PC-9 (cell line): ENCODE data around the gene TMTC3. TPM values are rescaled to one million over a fixed set of nuclear protein-coding genes. Genes with fewer than 3 reads are reported as not detected.

Experiments used
- BruUV-seq: library from RNA; stranded (reverse); fragments of 400-500 nt; replicated peaks from 2 replicates; lab custom pipeline; 2021; lab: Mats Ljungman, UMichigan
- CTCF ChIA-PET: fragments of 300-600 bp; sonication (Branson Sonifier 250); formaldehyde crosslinking; loops from one replicate; lab custom pipeline; 2022; ENCODE audit warnings: antibody characterized with exemption; lab: Charles Lee
- POLR2A ChIA-PET: fragments of 300-600 bp; sonication (Branson Sonifier 250); formaldehyde crosslinking; loops from one replicate; lab custom pipeline; 2022; ENCODE audit warnings: antibody characterized with exemption; ENCODE audit not compliant: unreplicated experiment; lab: Charles Lee
- DNase-seq, 2 experiments: peaks; one replicate each; pipeline versions ENCODE4 v3.0.0 to v3.0.0-alpha.2; 2015 to 2022; ENCODE audit warnings: mixed read lengths in 1 of 2
- H2AFZ ChIP-seq: fragments of 200-600 bp; sonication (generic); 2 replicates; pipeline ENCODE4 v1.8.1; 2017; ENCODE audit warnings: antibody characterized with exemption
- H3F3A ChIP-seq: fragments of 200-600 bp; sonication (generic); 2 replicates; pipeline ENCODE4 v1.8.1; 2017; ENCODE audit warnings: antibody characterized with exemption, mild to moderate bottlenecking, low read depth; ENCODE audit not compliant: insufficient read depth
- H3K27ac ChIP-seq: fragments of 200-600 bp; sonication (generic); 2 replicates; pipeline ENCODE4 v1.6.1; 2016; ENCODE audit warnings: mixed run types
- H3K27me3 ChIP-seq: fragments of 200-600 bp; sonication (generic); 2 replicates; pipeline ENCODE4 v1.6.1; 2016; ENCODE audit warnings: low read depth, mixed run types; ENCODE audit not compliant: insufficient read depth
- H3K36me3 ChIP-seq: fragments of 200-600 bp; sonication (generic); 2 replicates; pipeline ENCODE4 v1.6.1; 2016; ENCODE audit warnings: low read depth, mixed run types
- H3K4me1 ChIP-seq: fragments of 200-600 bp; sonication (generic); replicated peaks from 2 replicates; pipeline ENCODE4 v1.6.1; 2016; ENCODE audit warnings: mixed run types; ENCODE audit not compliant: insufficient read depth
- H3K4me2 ChIP-seq: fragments of 200-600 bp; sonication (generic); 2 replicates; pipeline ENCODE4 v1.6.1; 2017; ENCODE audit warnings: mixed run types
- H3K4me3 ChIP-seq: fragments of 200-600 bp; sonication (generic); 2 replicates; pipeline ENCODE4 v1.6.1; 2016; ENCODE audit warnings: mixed run types
- H3K79me2 ChIP-seq: fragments of 200-600 bp; sonication (generic); 2 replicates; pipeline ENCODE4 v1.6.1; 2017; ENCODE audit warnings: low read depth, mixed run types
- H3K9me2 ChIP-seq: fragments of 200-600 bp; sonication (generic); 2 replicates; pipeline ENCODE4 v1.8.1; 2017; ENCODE audit warnings: mild to moderate bottlenecking; ENCODE audit not compliant: insufficient read depth
- H3K9me3 ChIP-seq: fragments of 200-600 bp; sonication (generic); 2 replicates; pipeline ENCODE4 v1.8.1; 2016; ENCODE audit warnings: low read depth; ENCODE audit not compliant: insufficient read depth
- H4K20me1 ChIP-seq: fragments of 200-600 bp; sonication (generic); 2 replicates; pipeline ENCODE4 v1.8.1; 2017; ENCODE audit not compliant: insufficient read depth
- CTCF ChIP-seq: fragments of 200-600 bp; sonication (generic); conservative IDR thresholded peaks from 2 replicates; pipeline ENCODE4 v1.6.1; 2017; ENCODE audit warnings: mixed run types, antibody characterized with exemption, mild to moderate bottlenecking, moderate library complexity
- EZH2 ChIP-seq: fragments of 200-600 bp; sonication (generic); IDR thresholded peaks from 2 replicates; pipeline ENCODE4 v1.8.0; 2017; ENCODE audit warnings: antibody characterized with exemption, low read depth
- intact Hi-C: fragments of 100-400 bp; cut with micrococcal nuclease; formaldehyde crosslinking; loops from one replicate; pipeline ENCODE4 v1.10.0; 2022; ENCODE audit not compliant: unreplicated experiment
- total RNA-seq: library from RNA; stranded (reverse); gene quantifications from 2 replicates; pipeline ENCODE4 v1.2.3, GENCODE V29; 2021

The TMTC3 gene
- total RNA-seq, 1 experiment from 2014 or later: 26.4 TPM

- Histone ChIP-seq H3K27me3 (no peaks in the 10 kb centered on the region), H3K4me1 (peaks cover 12% of the 10 kb centered on the region), H4K20me1 (no peaks in the 10 kb centered on the region), H3K36me3 (no peaks in the 10 kb centered on the region), H3K27ac (peak overlapping the region; percentile 18), H2AFZ (no peak overlapping the region), H3K9me2 (no peaks in the 10 kb centered on the region), H3K9me3 (0 out of 2 replicates have a peak, but pooled peaks cover 5% of the 10 kb centered on the region), H3K79me2 (no peaks in the 10 kb centered on the region), H3K4me3 (no peak overlapping the region), H3K4me2 (0 out of 2 replicates have a peak overlapping the region, but pooled peaks have one; percentile 2), H3F3A (no peaks in the 10 kb centered on the region)
- ChIA-PET POLR2A (no interaction called here), CTCF (no interaction called here)
- no peak for DNase-seq
- no TSS peak for BruUV-seq
- no peak for TF ChIP-seq CTCF
- TF ChIP-seq EZH2: no peak
- intact Hi-C loops: no loop called here
These were observed 100.4 kb downstream of the TMTC3 start for GRCh38 chr12:88242571-88242925.

- no peak overlapping the region for H3K4me2 ChIP-seq
These were observed 100.8 kb downstream of the TMTC3 start for GRCh38 chr12:88242939-88243338.

GRCh38 chr12:88243982-88244381, 101.9 kb downstream of the TMTC3 start:
- 0 out of 2 replicates have a peak, but pooled peaks cover 5% of the 10 kb centered on the region for H3K9me3 ChIP-seq
- H3K4me3 ChIP-seq: no peak overlapping the region
- ChIA-PET CTCF (no interaction called here), POLR2A (no interaction called here)
- H2AFZ ChIP-seq: no peak overlapping the region
- H3K36me3 ChIP-seq: no peaks in the 10 kb centered on the region
- TF ChIP-seq CTCF: no peak
- TF ChIP-seq EZH2: no peak
- H3K79me2 ChIP-seq: no peaks in the 10 kb centered on the region
- intact Hi-C loops: no loop called here
- H3K27ac ChIP-seq: no peak overlapping the region
- BruUV-seq: no TSS peak
- no peak for DNase-seq
- H3K4me2 ChIP-seq: no peak overlapping the region
- H4K20me1 ChIP-seq: no peaks in the 10 kb centered on the region
- H3K4me1 ChIP-seq: peaks cover 8% of the 10 kb centered on the region
- H3K9me2 ChIP-seq: no peaks in the 10 kb centered on the region
- no peaks in the 10 kb centered on the region for H3K27me3 ChIP-seq
- H3F3A ChIP-seq: no peaks in the 10 kb centered on the region

More at GRCh38 chr12:88242939-88243338, 100.8 kb downstream of the TMTC3 start:
- Histone ChIP-seq H4K20me1 (no peaks in the 10 kb centered on the region), H3K9me3 (0 out of 2 replicates have a peak, but pooled peaks cover 5% of the 10 kb centered on the region), H3K9me2 (no peaks in the 10 kb centered on the region), H2AFZ (no peak overlapping the region), H3K4me3 (no peak overlapping the region), H3K27ac (peak overlapping the region; percentile 18; the same call in 1 of the 2 replicates), H3K79me2 (no peaks in the 10 kb centered on the region), H3F3A (no peaks in the 10 kb centered on the region), H3K27me3 (no peaks in the 10 kb centered on the region), H3K4me1 (peaks cover 13% of the 10 kb centered on the region), H3K36me3 (no peaks in the 10 kb centered on the region)
- DNase-seq: no peak
- no peak for TF ChIP-seq CTCF
- no peak for TF ChIP-seq EZH2
- intact Hi-C loops: no loop called here
- ChIA-PET POLR2A (no interaction called here), CTCF (no interaction called here)
- BruUV-seq: no TSS peak
